ENCODE data around the gene VTI1A.
"Not testable (repeated sequence)": the region's sequence is repeated elsewhere in the genome, so short reads cannot be mapped to it uniquely, and the experiment has no call there.

The VTI1A gene

GRCh38 chr10:112562809-112563663 lies 116.0 kb downstream of the VTI1A start:
- DNase-seq = no peak
- in situ Hi-C loops (cut with HindIII; ENCODE audit: low pct_ligation_motif_present, low pct_unique_long_range_greater_than_20kb, low sequenced_read_pairs) = no loop called here

- no peak for DNase-seq
- in situ Hi-C loops (cut with HindIII; ENCODE audit: low pct_ligation_motif_present, low pct_unique_long_range_greater_than_20kb, low sequenced_read_pairs) = no loop called here
These were observed 117.3 kb downstream of the VTI1A start for GRCh38 chr10:112564337-112564736.

DNA sequence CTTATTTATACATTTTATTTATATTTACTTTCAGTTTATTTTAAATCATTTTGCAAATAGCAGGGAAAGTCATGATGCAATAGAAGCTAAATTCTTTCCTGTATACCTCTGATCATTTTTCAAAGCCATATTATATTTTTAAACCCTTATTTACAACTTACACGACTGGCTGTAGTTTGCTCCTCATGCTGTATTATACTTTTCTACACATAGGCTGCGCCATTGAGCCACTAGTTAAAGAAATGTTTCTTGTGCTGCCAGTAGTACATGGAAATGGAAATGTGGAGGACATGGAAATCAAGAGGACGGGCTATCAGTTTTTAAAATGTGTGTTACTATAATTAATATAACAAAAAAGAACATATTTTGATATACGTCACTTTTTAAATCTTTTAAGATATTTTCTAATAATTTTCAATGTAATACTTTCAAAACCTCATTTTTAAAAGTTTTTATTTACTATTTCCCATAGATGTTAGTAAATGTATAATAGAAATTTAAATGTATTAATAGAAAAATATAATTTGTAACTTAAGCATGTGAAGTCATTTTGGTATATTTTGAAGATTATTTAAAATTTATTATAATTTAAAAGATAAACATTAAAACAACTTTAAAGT lies 118.5 kb downstream of the VTI1A start:
- in situ Hi-C loops (cut with HindIII; ENCODE audit: low pct_ligation_motif_present, low pct_unique_long_range_greater_than_20kb, low sequenced_read_pairs) = no loop called here
- DNase-seq = peak; percentile 83

DNA sequence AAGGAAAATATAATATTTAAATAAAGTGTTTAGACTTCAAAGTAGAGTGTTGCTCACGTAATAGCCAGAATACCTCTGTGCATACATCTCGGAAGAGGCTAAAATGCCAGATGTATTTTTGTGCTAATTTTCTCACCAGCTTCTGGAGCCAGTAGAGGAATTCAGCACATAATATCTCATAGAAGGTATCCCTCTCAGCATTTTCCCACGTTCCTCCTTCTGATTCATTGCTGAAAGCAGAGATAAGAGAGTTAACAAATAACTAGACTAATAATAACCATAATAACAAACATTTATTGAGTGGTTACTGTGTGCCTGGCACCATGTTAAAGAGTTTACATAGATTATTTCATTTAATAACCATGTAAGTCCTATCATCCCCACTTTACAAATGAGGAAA lies 123.6 kb downstream of the VTI1A start:
- DNase-seq = no peak
- in situ Hi-C loops (cut with HindIII; ENCODE audit: low pct_ligation_motif_present, low pct_unique_long_range_greater_than_20kb, low sequenced_read_pairs) = no loop called here

DNA sequence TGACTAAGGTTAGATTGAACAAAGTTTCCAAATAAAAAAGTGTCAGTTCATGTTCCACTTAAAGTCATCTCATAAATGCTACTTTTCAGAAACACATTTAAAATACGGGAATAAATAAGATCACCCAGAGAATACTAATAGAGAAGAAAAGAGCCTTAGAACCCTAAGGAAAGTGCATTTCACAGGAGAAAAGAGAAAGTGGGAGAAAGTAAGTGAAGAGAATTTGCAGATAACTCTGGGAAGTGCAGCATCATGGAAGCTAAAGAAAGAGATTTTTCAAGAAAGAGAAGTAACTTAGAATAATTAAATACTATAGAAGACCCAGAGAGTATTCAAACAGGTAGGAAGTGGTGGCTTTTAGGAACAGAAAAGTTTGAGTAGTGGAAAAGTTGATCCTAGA lies 132.6 kb downstream of the VTI1A start:
- in situ Hi-C loops (cut with HindIII; ENCODE audit: low pct_ligation_motif_present, low pct_unique_long_range_greater_than_20kb, low sequenced_read_pairs) = no loop called here
- no peak for DNase-seq

- no peak for DNase-seq
- in situ Hi-C loops (cut with HindIII; ENCODE audit: low pct_ligation_motif_present, low pct_unique_long_range_greater_than_20kb, low sequenced_read_pairs) = no loop called here
These were observed 133.3 kb downstream of the VTI1A start for GRCh38 chr10:112580267-112580666.

- in situ Hi-C loops (cut with HindIII; ENCODE audit: low pct_ligation_motif_present, low pct_unique_long_range_greater_than_20kb, low sequenced_read_pairs) = no loop called here
- no peak for DNase-seq
These were observed 134.9 kb downstream of the VTI1A start for GRCh38 chr10:112581921-112582320.

GRCh38 chr10:112583236-112583939 lies 136.4 kb downstream of the VTI1A start:
- in situ Hi-C loops (cut with HindIII; ENCODE audit: low pct_ligation_motif_present, low pct_unique_long_range_greater_than_20kb, low sequenced_read_pairs) = no loop called here
- no peak for DNase-seq

DNA sequence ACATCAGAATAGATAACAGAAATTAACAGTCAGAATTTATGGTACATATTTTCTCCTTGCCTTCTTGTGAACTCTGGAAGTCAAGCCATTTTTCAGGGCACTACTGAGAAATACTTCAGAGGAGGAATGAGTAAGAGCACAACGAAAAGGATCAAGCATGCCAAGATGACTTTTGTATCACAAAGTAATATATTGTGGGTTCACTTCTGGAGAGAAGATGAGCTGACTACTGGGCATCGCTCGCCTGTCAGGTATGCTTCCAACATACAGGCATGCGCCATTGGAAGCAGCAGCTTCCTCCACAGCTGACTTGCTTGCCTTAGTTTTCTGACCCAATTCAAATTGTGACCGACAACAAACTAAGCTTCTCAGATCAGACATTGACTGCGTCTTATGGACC lies 137.3 kb downstream of the VTI1A start:
- DNase-seq = no peak
- in situ Hi-C loops (cut with HindIII; ENCODE audit: low pct_ligation_motif_present, low pct_unique_long_range_greater_than_20kb, low sequenced_read_pairs) = no loop called here

GRCh38 chr10:112585126-112585525 lies 138.1 kb downstream of the VTI1A start:
- no peak for DNase-seq
- in situ Hi-C loops (cut with HindIII; ENCODE audit: low pct_ligation_motif_present, low pct_unique_long_range_greater_than_20kb, low sequenced_read_pairs) = no loop called here

DNA sequence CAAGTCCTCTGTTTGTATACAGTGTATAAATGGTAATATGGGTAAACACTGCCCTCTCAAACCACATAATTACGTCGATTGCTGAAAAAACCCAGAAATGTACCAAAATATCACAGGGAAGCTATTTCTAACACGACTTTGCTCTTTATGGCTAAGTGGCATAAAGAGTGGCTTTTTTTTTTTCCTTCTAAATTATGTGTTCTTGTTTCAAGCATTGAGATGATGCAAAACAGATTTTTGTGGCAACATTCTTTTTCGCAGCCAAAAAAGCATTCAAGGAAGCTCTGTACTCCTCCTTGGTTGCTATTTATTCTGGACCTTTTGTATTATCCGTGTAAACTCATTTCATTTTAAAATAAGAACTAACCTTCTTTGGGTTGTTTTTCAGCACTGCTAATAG lies 138.9 kb downstream of the VTI1A start:
- in situ Hi-C loops (cut with HindIII; ENCODE audit: low pct_ligation_motif_present, low pct_unique_long_range_greater_than_20kb, low sequenced_read_pairs) = no loop called here
- DNase-seq = no peak

DNA sequence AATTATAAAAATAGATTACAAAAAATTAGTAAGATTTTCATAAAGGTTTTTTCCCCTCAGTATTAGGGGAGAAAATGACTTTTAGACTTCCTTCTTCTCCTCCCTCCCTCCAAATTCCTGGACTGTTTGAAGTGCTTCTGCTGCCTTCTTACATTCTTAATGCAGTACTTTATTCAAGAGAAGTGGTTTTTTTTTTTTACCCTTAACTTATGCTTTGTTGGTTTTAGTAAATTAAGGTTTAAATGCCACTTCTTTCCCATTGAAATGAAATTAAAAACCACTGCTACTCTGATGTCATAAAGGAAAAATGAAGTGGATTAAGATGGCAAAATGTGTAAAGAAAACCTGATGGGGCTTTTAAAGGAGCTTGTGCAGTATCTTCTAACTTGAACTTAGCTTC lies 140.7 kb downstream of the VTI1A start:
- DNase-seq = no peak
- in situ Hi-C loops (cut with HindIII; ENCODE audit: low pct_ligation_motif_present, low pct_unique_long_range_greater_than_20kb, low sequenced_read_pairs) = no loop called here

DNA sequence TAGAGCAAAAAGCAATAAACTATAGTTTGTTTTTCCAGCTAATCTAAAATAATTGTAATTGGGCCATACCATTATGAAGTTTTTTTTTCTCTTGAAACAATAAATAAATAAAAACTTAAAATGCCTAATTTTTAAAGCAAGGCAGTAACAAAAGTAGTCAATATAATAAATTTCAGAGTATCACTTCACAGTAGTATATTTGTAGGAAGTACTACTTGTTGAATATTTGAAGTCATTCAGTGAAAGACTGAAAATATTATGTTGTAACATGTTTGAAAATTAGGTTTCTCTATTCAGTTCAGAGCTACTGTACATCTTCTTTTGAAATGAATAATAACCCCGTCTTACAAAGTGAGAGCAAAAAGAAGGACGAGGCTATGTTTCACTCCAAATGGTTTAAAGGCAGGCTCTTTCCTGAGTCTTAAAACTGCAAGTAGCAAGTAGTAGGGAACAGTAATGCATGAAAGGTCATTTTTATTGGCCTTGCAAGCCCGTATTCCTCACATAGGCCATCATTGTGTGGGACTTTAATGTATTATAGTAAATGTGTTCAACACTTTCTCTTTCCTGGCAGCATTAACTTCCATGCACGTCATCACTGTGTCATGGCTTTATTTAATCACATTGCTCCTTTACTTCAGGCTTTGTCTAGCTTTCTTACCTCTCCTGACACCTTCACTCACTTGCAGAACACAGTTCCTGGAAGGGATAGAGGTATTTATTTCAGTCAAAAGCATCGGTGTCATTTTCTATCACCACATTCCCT lies 141.4 kb downstream of the VTI1A start:
- no peak for DNase-seq
- in situ Hi-C loops (cut with HindIII; ENCODE audit: low pct_ligation_motif_present, low pct_unique_long_range_greater_than_20kb, low sequenced_read_pairs) = no loop called here

DNA sequence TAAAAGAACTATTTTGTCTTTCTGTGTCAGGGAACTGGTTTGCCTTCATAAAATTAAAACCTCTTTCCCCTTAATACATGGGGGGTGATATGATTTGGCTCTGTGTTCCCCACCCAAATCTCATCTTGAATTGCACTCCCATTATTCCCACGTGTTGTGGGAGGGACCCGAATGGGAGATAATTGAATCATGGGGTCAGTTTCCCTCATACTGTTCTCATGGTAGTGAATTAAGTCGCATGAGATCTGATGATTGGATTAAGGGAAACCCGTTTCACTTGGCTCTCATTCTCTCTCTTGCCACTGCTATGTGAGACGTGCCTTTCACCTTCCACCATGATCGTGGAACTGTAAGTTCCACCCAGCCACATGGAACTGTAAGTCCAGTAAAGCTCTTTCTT lies 142.1 kb downstream of the VTI1A start:
- in situ Hi-C loops (cut with HindIII; ENCODE audit: low pct_ligation_motif_present, low pct_unique_long_range_greater_than_20kb, low sequenced_read_pairs) = no loop called here

GRCh38 chr10:112590786-112591185 lies 143.8 kb downstream of the VTI1A start:
- DNase-seq; in situ Hi-C loops (cut with HindIII; ENCODE audit: low pct_ligation_motif_present, low pct_unique_long_range_greater_than_20kb, low sequenced_read_pairs): not testable (repeated sequence)

More for the DNA sequence above, 142.1 kb downstream of the VTI1A start:
- DNase-seq = no peak

DNA sequence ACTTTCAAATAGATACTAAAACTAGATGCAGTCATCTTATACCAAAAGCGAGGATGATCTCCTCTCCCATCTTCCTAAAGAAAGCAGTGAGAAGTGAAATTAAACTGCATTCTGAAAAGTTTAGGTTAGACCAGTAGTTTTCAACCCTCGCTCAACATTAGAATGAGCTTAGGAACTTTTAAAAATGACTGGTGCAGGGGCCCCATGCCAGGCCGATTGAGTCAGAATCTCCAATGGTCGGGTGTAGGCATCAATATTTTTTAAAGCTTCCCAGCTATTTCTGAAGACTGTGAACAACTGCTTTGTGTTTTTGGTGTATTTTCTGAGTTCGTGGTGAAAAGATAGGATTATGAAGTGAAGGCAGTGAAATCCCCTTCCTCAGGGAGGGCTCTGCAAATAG lies 146.0 kb downstream of the VTI1A start:
- no peak for DNase-seq
- in situ Hi-C loops (cut with HindIII; ENCODE audit: low pct_ligation_motif_present, low pct_unique_long_range_greater_than_20kb, low sequenced_read_pairs) = no loop called here

GRCh38 chr10:112601214-112602090 lies 154.4 kb downstream of the VTI1A start:
- no peak for DNase-seq
- in situ Hi-C loops (cut with HindIII; ENCODE audit: low pct_ligation_motif_present, low pct_unique_long_range_greater_than_20kb, low sequenced_read_pairs) = no loop called here

DNA sequence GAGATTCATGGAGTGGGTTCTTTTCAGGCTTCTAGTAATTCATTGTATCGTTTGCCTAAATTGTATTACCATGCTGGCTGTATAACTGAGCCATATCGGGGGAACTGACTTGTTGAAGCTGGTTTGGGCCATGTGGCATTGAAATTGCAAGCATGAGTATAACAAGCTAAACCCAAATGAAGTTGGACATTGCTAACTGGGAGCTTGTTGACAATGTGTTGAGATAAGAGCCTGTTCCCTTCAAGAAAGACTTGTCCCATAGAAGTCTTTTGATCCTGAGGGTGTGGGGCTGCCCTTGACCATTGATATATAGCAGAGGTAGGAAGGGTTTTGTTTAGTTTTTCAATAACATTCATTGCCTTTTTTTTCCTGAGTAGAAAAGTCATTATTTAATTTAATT lies 156.0 kb downstream of the VTI1A start:
- DNase-seq = no peak
- in situ Hi-C loops (cut with HindIII; ENCODE audit: low pct_ligation_motif_present, low pct_unique_long_range_greater_than_20kb, low sequenced_read_pairs) = no loop called here

All from ACHN (cell line).